IPS-20b (cell line): Measurements from ENCODE around the gene RNF220.

ENCODE experiments used
- H3K27ac ChIP-seq: one replicate; pipeline ENCODE4 v1.5.1; 2013; ENCODE audit warnings: low read length
- H3K27me3 ChIP-seq: 2 replicates; pipeline ENCODE4 v1.6.1; 2013; ENCODE audit warnings: mild to moderate bottlenecking, low read length, inconsistent platforms; ENCODE audit not compliant: insufficient read depth
- H3K36me3 ChIP-seq: 2 replicates; pipeline ENCODE4 v1.6.1; 2013; ENCODE audit warnings: low read depth, mild to moderate bottlenecking, inconsistent platforms, low read length, moderate library complexity; ENCODE audit not compliant: insufficient read depth
- H3K4me1 ChIP-seq: 2 replicates; pipeline ENCODE4 v1.6.1; 2013; ENCODE audit warnings: mild to moderate bottlenecking, control low read depth, inconsistent platforms, low read length, moderate library complexity; ENCODE audit not compliant: insufficient read depth
- H3K4me3 ChIP-seq: 2 replicates; pipeline ENCODE4 v1.5.1; 2013; ENCODE audit warnings: mild to moderate bottlenecking, low read length, inconsistent platforms
- H3K9ac ChIP-seq: 2 replicates; pipeline ENCODE4 v1.6.1; 2013; ENCODE audit warnings: low read depth, mild to moderate bottlenecking, inconsistent platforms, low read length, moderate library complexity
- H3K9me3 ChIP-seq: 2 replicates; pipeline ENCODE4 v1.6.1; 2013; ENCODE audit warnings: mild to moderate bottlenecking, low read depth, low read length, inconsistent platforms; ENCODE audit not compliant: insufficient read depth

RNF220 gene

GRCh38 chr1:44536357-44537209 lies 131.5 kb downstream of the RNF220 start:
- Histone ChIP-seq H3K4me1 (peaks cover 52% of the 10 kb centered on the region), H3K27me3 (peaks cover 75% of the 10 kb centered on the region), H3K9me3 (no peaks in the 10 kb centered on the region), H3K9ac (no peak overlapping the region; the same call in 1 of the 2 replicates), H3K27ac (no peak overlapping the region), H3K36me3 (no peaks in the 10 kb centered on the region), H3K4me3 (peak overlapping the region; percentile 14; the same call in 1 of the 2 replicates)

- Histone ChIP-seq H3K4me1 (peaks cover 51% of the 10 kb centered on the region), H3K9me3 (no peaks in the 10 kb centered on the region), H3K4me3 (no peak overlapping the region), H3K27ac (no peak overlapping the region), H3K36me3 (no peaks in the 10 kb centered on the region), H3K27me3 (peaks cover 75% of the 10 kb centered on the region), H3K9ac (no peak overlapping the region)
Observed at GRCh38 chr1:44537538-44537937, 132.5 kb downstream of the RNF220 start.

- H3K9me3 ChIP-seq, result no peaks in the 10 kb centered on the region
- no peak overlapping the region for H3K27ac ChIP-seq
- H3K4me3 ChIP-seq, result no peak overlapping the region
- H3K4me1 ChIP-seq, result peaks cover 49% of the 10 kb centered on the region
- H3K36me3 ChIP-seq, result no peaks in the 10 kb centered on the region
- H3K9ac ChIP-seq, result no peak overlapping the region
- peaks cover 72% of the 10 kb centered on the region for H3K27me3 ChIP-seq
Observed at GRCh38 chr1:44537956-44538355, 132.9 kb downstream of the RNF220 start.

GRCh38 chr1:44539991-44540730 lies 135.1 kb downstream of the RNF220 start:
- Histone ChIP-seq H3K4me3 (no peak overlapping the region), H3K9ac (no peak overlapping the region)

DNA sequence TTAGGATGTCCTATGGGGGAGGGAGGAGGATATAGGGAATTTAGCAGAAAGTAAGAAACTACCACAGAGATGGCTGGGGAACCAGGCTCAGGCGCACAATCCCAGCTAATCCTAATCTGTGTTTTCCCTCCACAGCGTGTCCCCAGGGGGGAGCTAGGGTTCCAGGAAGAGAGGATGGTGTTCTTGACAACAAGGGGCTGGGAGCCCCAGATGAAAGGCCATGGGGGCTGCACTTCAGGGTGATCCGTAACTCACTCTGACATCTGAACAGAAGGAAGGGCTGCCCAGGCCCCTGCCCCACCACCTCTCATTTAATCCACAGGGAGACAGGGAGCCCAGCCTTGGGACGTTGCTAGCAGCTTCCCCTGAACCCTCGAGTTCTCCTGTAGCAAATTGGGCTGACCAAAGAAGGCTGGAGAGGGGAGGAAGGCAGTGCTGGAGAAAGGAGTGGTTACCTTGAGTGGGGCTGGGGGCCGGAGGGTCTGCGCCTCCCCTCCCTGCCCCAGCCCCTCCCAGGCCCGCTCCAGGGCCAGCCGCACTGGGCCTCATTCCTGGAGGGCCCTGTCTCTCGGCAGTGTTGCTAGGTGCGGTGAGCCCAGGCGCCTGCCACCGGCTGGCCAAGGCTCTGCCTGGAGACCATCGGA lies 137.5 kb downstream of the RNF220 start:
- Histone ChIP-seq H3K27ac (peak overlapping the region; percentile 92), H3K36me3 (no peaks in the 10 kb centered on the region), H3K9me3 (no peaks in the 10 kb centered on the region), H3K9ac (peak overlapping the region; percentile 77; the same call in 1 of the 2 replicates), H3K27me3 (peaks cover 87% of the 10 kb centered on the region), H3K4me3 (peak overlapping the region; percentile 48; the same call in 1 of the 2 replicates), H3K4me1 (peaks cover 50% of the 10 kb centered on the region)

More at GRCh38 chr1:44539991-44540730, 135.1 kb downstream of the RNF220 start:
- H3K27ac ChIP-seq, result no peak overlapping the region
- peaks cover 61% of the 10 kb centered on the region for H3K4me1 ChIP-seq
- H3K27me3 ChIP-seq, result peaks cover 84% of the 10 kb centered on the region
- no peaks in the 10 kb centered on the region for H3K9me3 ChIP-seq
- no peaks in the 10 kb centered on the region for H3K36me3 ChIP-seq

DNA sequence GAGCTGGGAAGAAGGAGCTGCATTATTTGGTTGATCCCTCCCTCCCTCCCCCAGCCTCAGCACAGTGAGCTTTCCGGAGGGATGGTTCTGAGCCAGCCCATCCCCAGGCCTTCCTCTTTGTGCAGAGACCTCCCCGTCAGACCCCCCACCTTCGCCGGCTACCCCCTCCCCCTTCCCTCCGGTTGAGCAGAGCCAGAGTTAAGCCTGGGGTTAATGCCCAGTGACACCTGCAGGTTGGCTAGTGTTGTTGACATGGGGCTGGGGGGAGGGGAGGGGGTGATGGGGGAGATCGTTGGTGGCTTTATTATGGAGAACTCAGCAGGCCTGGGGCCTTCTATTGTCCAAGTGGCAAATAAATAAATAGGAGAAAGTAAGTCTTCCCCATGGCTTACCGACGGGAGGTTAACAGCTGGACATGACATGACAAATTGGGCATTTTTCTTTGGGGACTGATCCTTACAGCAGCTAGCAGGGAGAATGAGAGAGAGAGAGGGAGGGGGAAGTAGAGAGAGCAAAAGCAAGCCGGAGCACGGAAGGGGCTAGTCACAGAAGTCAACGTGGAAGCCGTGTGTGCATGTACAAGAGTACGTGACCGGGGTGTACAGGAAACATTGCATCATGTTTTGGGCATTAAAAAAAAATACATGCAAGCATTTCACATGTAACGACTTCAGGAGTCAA lies 138.1 kb downstream of the RNF220 start:
- Histone ChIP-seq H3K9me3 (no peaks in the 10 kb centered on the region), H3K4me3 (peak overlapping the region; percentile 60)

DNA sequence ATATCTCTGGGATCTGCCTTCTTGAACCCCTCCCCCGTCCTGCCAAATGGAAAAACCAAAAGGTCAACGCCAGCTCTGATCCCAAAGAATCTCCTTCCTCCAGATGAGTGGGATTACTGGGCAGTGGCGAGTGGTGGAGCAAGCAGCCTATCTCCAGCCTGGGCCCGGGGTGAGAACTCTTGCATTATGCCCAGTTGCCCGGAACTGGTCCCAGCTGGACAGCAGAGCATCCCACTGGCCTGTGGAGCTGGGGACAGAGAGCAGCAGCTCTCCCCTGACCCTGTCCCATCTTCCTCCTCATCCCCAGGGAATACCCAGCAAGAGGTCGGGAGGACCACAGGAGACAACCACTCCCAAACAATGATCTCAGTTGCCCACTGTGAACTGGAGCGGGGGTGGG lies 138.7 kb downstream of the RNF220 start:
- Histone ChIP-seq H3K9me3 (no peaks in the 10 kb centered on the region), H3K4me3 (peak overlapping the region; percentile 60), H3K9ac (peak overlapping the region; percentile 32; the same call in 1 of the 2 replicates), H3K27ac (peak overlapping the region; percentile 16), H3K4me1 (peaks cover 44% of the 10 kb centered on the region), H3K36me3 (no peaks in the 10 kb centered on the region), H3K27me3 (peaks cover 90% of the 10 kb centered on the region)

More for the DNA sequence above, 138.1 kb downstream of the RNF220 start:
- Histone ChIP-seq H3K9ac (peak overlapping the region; percentile 77; the same call in 1 of the 2 replicates), H3K27me3 (peaks cover 87% of the 10 kb centered on the region), H3K4me1 (peaks cover 44% of the 10 kb centered on the region), H3K36me3 (no peaks in the 10 kb centered on the region), H3K27ac (peak overlapping the region; percentile 92)

DNA sequence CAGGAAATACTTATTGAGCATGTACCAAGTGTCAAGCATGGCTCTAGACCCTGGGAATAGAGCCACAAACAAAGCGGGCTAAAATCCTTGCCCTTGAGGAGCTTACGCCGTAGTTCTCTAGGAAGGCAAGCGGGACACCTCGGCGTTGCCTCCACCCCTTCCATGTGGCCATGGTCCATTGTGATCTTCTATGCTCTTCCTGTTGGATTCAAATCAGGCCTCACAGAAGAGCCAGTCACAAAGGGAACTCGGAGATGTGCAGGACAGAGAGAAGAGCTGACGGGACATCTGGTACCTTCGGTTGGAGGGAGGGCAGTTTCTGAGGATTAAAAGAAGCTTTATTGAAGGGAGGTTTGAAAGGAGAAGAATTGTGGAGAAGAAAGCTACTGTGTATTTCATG lies 139.9 kb downstream of the RNF220 start:
- H3K9ac ChIP-seq, result no peak overlapping the region
- H3K4me3 ChIP-seq, result no peak overlapping the region
- peaks cover 91% of the 10 kb centered on the region for H3K27me3 ChIP-seq
- peaks cover 40% of the 10 kb centered on the region for H3K4me1 ChIP-seq
- no peaks in the 10 kb centered on the region for H3K9me3 ChIP-seq
- H3K36me3 ChIP-seq, result no peaks in the 10 kb centered on the region
- no peak overlapping the region for H3K27ac ChIP-seq

GRCh38 chr1:44545961-44546360 lies 140.9 kb downstream of the RNF220 start:
- Histone ChIP-seq H3K27ac (no peak overlapping the region), H3K36me3 (no peaks in the 10 kb centered on the region), H3K9me3 (no peaks in the 10 kb centered on the region), H3K4me3 (no peak overlapping the region), H3K9ac (no peak overlapping the region), H3K4me1 (peaks cover 36% of the 10 kb centered on the region), H3K27me3 (peaks cover 91% of the 10 kb centered on the region)

GRCh38 chr1:44546403-44547053 lies 141.5 kb downstream of the RNF220 start:
- Histone ChIP-seq H3K9ac (no peak overlapping the region), H3K4me3 (no peak overlapping the region), H3K27me3 (peaks cover 86% of the 10 kb centered on the region), H3K4me1 (peaks cover 36% of the 10 kb centered on the region), H3K9me3 (no peaks in the 10 kb centered on the region), H3K36me3 (no peaks in the 10 kb centered on the region), H3K27ac (no peak overlapping the region)
